K562 (cell line): ENCODE data around the gene SMURF1. TPM values are rescaled to one million over a fixed set of nuclear protein-coding genes. Genes with fewer than 3 reads are reported as not detected.

Experiments used
- ATF1 ChIP-seq, 2 experiments: fragments of 450-650 bp in 1 of 2; IDR thresholded peaks; 2 replicates each; pipeline ENCODE4 v1.6.1; 2016; ENCODE audit warnings: missing compliant biosample characterization in 1 of 2, missing genetic modification characterization in 1 of 2
- C11orf30 ChIP-seq: fragments of 450-650 bp; IDR thresholded peaks from 2 replicates; pipeline ENCODE4 v1.6.1; 2016; ENCODE audit warnings: low read depth, mild to moderate bottlenecking
- DPF2 ChIP-seq: fragments of 450-650 bp; IDR thresholded peaks from 2 replicates; pipeline ENCODE4 v1.6.1; 2016
- EHMT2 ChIP-seq: fragments of 450-650 bp; IDR thresholded peaks from 2 replicates; pipeline ENCODE4 v1.6.1; 2018; ENCODE audit warnings: antibody characterized with exemption
- FOSL1 ChIP-seq: fragments of 200-800 bp; sonication (Bioruptor generic); conservative IDR thresholded peaks from 2 replicates; pipeline ENCODE4 v1.6.1; 2016; ENCODE audit warnings: missing genetic modification characterization, missing compliant biosample characterization
- HMG20B ChIP-seq: fragments of 250-450 bp; sonication (Bioruptor Pico); IDR thresholded peaks from 2 replicates; pipeline ENCODE4 v1.5.0; 2021; ENCODE audit warnings: mild to moderate bottlenecking
- MAFG ChIP-seq: fragments of 450-650 bp; conservative IDR thresholded peaks from 2 replicates; pipeline ENCODE4 v1.6.1; 2016; ENCODE audit warnings: missing genetic modification characterization, missing compliant biosample characterization
- NELFE ChIP-seq: IDR thresholded peaks from 2 replicates; pipeline ENCODE4 v1.6.1; 2011; ENCODE audit warnings: mild to moderate bottlenecking; ENCODE audit not compliant: insufficient read depth, insufficient read length
- NFE2 ChIP-seq: IDR thresholded peaks from 2 replicates; pipeline ENCODE4 v1.6.1; 2014; ENCODE audit warnings: antibody characterized with exemption, low read depth
- NR2C2 ChIP-seq, 2 experiments: fragments of 200-800 bp in 1 of 2; sonication (Bioruptor generic) in 1 of 2; sonication (generic) in 1 of 2; formaldehyde crosslinking in 1 of 2; IDR thresholded peaks; 2 replicates each; pipeline versions ENCODE4 v1.6.1 to v1.8.0; 2016 to 2022; ENCODE audit warnings: mild to moderate bottlenecking in 1 of 2, missing compliant biosample characterization in 1 of 2, missing genetic modification characterization in 1 of 2, missing genetic modification reagents in 1 of 2
- NRF1 ChIP-seq, 2 experiments: fragments of 450-650 bp; IDR thresholded peaks in 1 of 2; conservative IDR thresholded peaks in 1 of 2; 2 replicates each; pipeline ENCODE4 v1.6.1; 2014; ENCODE audit warnings: mild to moderate bottlenecking in 2 of 2
- RFX7 ChIP-seq: fragments of 250-450 bp; sonication (Bioruptor Pico); IDR thresholded peaks from 2 replicates; pipeline ENCODE4 v1.5.1; 2021; ENCODE audit warnings: mild to moderate bottlenecking
- SMARCA4 ChIP-seq: fragments of 450-650 bp; IDR thresholded peaks from 2 replicates; pipeline ENCODE4 v1.6.1; 2016
- ZNF316 ChIP-seq: fragments of 450-650 bp; IDR thresholded peaks from 2 replicates; pipeline ENCODE4 v1.6.1; 2016
- polyA plus RNA-seq, 8 experiments: library from polyadenylated mRNA; depleted of rRNA in 4 of 8; stranded (reverse) in 5 of 8; unstranded in 3 of 8; fragments of >200 nt; fragmentation: Nextera tagmentation in 2 of 8; fragmentation: Illumina TruSeq in 1 of 8; extraction: Ambion mirVana in 2 of 8; extraction: Trizol in 1 of 8; gene quantifications; 2 replicates each; pipeline versions ENCODE4 v1.2.1 to v1.2.3, GENCODE V29; 2011 to 2014; ENCODE audit warnings: inconsistent platforms in 1 of 8, missing spikeins in 1 of 8
- total RNA-seq, 7 experiments: library from RNA; depleted of rRNA in 6 of 7; stranded (reverse); fragments of >200 nt in 6 of 7; fragmentation: Illumina TruSeq in 2 of 7; extraction: Trizol in 2 of 7; gene quantifications; 2 replicates each; pipeline versions ENCODE4 v1.2.1 to v1.2.3, GENCODE V29; 2011 to 2021; ENCODE audit warnings: low replicate concordance in 1 of 7
- TF ChIP-seq, protein P1 (sequence below): fragments of 200-800 bp; sonication (Bioruptor generic); IDR thresholded peaks from 2 replicates; pipeline ENCODE4 v1.6.1; 2017; ENCODE audit warnings: missing genetic modification characterization, missing compliant biosample characterization
- TF ChIP-seq, protein P2 (sequence below), 2 experiments: IDR thresholded peaks in 1 of 2; conservative IDR thresholded peaks in 1 of 2; 2 replicates each; pipeline ENCODE4 v1.6.1; 2016; ENCODE audit warnings: low read depth in 2 of 2, mild to moderate bottlenecking in 1 of 2, missing compliant biosample characterization in 1 of 2, missing genetic modification characterization in 1 of 2, moderate library complexity in 1 of 2
- TF ChIP-seq, protein P3 (sequence below): fragments of 450-650 bp; IDR thresholded peaks from 2 replicates; pipeline ENCODE4 v1.6.1; 2016
- TF ChIP-seq, protein P4 (sequence below), 2 experiments: fragments of 450-650 bp; conservative IDR thresholded peaks; 2 replicates each; pipeline ENCODE4 v1.6.1; 2017; ENCODE audit warnings: mild to moderate bottlenecking in 2 of 2, moderate library complexity in 2 of 2
- TF ChIP-seq, protein P5 (sequence below): fragments of 450-650 bp; IDR thresholded peaks from 2 replicates; pipeline ENCODE4 v1.6.1; 2016; ENCODE audit warnings: missing biosample characterization, missing genetic modification characterization

The SMURF1 gene
- total and polyA plus RNA-seq, 9 of the 15 experiments (the other 6 are each of a cell fraction or from before 2014, with no cell fraction given) = 1.0 to 20.1 (median 12.6) TPM

DNA sequence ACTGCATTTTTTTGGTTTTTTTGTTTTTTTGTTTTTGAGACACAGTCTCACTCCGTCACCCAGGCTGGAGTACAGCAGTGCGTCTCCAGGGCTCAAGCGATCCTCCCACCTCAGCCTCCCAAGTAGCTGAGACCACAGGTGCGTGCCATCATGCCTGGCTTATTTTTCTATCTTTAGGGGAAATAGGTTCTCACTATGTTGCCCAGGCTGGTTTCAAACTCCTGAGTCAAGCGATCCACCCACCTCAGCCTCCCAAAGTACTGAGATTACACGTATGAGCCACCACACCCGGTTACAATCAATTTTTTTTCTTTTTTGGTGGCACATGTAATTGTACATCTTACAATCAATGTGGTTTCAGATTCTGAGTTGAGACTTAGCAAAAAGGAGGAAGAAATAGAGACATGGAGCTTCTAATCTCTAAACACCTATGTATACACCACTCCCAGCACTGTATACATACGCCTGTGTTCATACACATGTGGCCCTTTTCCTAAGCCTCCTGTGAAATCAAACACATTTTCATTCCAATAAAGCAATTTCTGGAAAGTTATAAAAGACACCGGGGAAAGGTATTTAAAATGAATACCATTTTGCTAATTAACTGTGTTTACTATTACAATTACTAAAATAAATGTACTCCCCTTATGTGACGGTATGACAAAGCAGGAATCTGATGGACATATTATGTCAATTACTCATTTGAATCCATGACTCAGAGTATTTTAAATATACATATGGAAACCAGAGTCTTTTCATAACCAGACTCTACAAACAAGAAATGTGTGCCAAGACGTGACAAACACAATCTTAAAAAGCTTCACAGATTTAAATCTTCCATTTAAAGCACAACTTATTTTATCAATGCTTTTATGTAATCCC, 40.9 kb downstream of the SMURF1 start (continued):
- TF ChIP-seq ATF1 (CRISPR knock-in tag; IDR thresholded peaks at IDR 0.05) (no peak), ATF1 (tag; IDR thresholded peaks at IDR 0.05) (no peak), MAFG (peak; percentile 69), NFE2 (peak; percentile 71), DPF2 (peak; percentile 47; the same call in 1 of the 2 replicates), C11orf30 (peak; percentile 80), NELFE (no peak), NRF1 (conservative IDR thresholded peaks at IDR 0.05 in 1 of 2, IDR thresholded peaks at IDR 0.05 in 1 of 2) (no peak), NR2C2 (CRISPR knock-in tag; IDR thresholded peaks at IDR 0.05) (no peak), NR2C2 (tag; IDR thresholded peaks at IDR 0.05) (no peak), SMARCA4 (0 out of 2 replicates have a peak, but pooled peaks have one; percentile 33), HMG20B (CRISPR knock-in tag) (no peak), RFX7 (no peak), FOSL1 (peak; percentile 65), ZNF316 (peak; percentile 82), EHMT2 (no peak)
- TF ChIP-seq, protein P1, sequence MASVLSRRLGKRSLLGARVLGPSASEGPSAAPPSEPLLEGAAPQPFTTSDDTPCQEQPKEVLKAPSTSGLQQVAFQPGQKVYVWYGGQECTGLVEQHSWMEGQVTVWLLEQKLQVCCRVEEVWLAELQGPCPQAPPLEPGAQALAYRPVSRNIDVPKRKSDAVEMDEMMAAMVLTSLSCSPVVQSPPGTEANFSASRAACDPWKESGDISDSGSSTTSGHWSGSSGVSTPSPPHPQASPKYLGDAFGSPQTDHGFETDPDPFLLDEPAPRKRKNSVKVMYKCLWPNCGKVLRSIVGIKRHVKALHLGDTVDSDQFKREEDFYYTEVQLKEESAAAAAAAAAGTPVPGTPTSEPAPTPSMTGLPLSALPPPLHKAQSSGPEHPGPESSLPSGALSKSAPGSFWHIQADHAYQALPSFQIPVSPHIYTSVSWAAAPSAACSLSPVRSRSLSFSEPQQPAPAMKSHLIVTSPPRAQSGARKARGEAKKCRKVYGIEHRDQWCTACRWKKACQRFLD (CRISPR knock-in tag) = no peak
- TF ChIP-seq, protein P2, sequence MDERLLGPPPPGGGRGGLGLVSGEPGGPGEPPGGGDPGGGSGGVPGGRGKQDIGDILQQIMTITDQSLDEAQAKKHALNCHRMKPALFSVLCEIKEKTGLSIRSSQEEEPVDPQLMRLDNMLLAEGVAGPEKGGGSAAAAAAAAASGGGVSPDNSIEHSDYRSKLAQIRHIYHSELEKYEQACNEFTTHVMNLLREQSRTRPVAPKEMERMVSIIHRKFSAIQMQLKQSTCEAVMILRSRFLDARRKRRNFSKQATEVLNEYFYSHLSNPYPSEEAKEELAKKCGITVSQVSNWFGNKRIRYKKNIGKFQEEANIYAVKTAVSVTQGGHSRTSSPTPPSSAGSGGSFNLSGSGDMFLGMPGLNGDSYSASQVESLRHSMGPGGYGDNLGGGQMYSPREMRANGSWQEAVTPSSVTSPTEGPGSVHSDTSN (CRISPR knock-in tag; IDR thresholded peaks at IDR 0.05; ENCODE audit: low read depth) = no peak
- TF ChIP-seq, protein P2 (tag; conservative IDR thresholded peaks at IDR 0.05; ENCODE audit: low read depth) = peak; percentile 40; the same call in 1 of the 2 replicates
- TF ChIP-seq, protein P3, sequence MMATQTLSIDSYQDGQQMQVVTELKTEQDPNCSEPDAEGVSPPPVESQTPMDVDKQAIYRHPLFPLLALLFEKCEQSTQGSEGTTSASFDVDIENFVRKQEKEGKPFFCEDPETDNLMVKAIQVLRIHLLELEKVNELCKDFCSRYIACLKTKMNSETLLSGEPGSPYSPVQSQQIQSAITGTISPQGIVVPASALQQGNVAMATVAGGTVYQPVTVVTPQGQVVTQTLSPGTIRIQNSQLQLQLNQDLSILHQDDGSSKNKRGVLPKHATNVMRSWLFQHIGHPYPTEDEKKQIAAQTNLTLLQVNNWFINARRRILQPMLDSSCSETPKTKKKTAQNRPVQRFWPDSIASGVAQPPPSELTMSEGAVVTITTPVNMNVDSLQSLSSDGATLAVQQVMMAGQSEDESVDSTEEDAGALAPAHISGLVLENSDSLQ = peak; percentile 62
- TF ChIP-seq, protein P4, sequence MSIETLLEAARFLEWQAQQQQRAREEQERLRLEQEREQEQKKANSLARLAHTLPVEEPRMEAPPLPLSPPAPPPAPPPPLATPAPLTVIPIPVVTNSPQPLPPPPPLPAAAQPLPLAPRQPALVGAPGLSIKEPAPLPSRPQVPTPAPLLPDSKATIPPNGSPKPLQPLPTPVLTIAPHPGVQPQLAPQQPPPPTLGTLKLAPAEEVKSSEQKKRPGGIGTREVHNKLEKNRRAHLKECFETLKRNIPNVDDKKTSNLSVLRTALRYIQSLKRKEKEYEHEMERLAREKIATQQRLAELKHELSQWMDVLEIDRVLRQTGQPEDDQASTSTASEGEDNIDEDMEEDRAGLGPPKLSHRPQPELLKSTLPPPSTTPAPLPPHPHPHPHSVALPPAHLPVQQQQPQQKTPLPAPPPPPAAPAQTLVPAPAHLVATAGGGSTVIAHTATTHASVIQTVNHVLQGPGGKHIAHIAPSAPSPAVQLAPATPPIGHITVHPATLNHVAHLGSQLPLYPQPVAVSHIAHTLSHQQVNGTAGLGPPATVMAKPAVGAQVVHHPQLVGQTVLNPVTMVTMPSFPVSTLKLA (conservative IDR thresholded peaks at IDR 0.05) = 0 out of 4 replicates have a peak, but pooled peaks of 1 of the 2 experiments have one; percentile 15
- TF ChIP-seq, protein P5, sequence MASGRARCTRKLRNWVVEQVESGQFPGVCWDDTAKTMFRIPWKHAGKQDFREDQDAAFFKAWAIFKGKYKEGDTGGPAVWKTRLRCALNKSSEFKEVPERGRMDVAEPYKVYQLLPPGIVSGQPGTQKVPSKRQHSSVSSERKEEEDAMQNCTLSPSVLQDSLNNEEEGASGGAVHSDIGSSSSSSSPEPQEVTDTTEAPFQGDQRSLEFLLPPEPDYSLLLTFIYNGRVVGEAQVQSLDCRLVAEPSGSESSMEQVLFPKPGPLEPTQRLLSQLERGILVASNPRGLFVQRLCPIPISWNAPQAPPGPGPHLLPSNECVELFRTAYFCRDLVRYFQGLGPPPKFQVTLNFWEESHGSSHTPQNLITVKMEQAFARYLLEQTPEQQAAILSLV (tag) = no peak
